HepG2 (cell line): ENCODE measurements around the gene MARVELD3. TPM values are rescaled to one million over a fixed set of nuclear protein-coding genes. Genes with fewer than 3 reads are reported as not detected.

Experiments
- ATAC-seq: fragments of 200-7000 bp; cut with Tn5 transposase; 3 replicates; pipeline ENCODE4 v1.9.1; 2020; ENCODE audit warnings: mild to moderate bottlenecking, moderate library complexity
- BruUV-seq: library from RNA; stranded (reverse); fragments of 400-500 nt; replicated peaks from 2 replicates; lab custom pipeline; 2021; lab: Mats Ljungman, UMichigan
- CTCF ChIA-PET: fragments of 300-600 bp; formaldehyde crosslinking; extraction: SDS; loops from one replicate; lab custom pipeline; 2021; ENCODE audit warnings: low total read pairs, inconsistent platforms, low intra/inter-chr PET ratio; lab: Yijun Ruan, JAX
- POLR2A ChIA-PET: fragments of 350-600 bp; sonication (Branson Sonifier 250); formaldehyde crosslinking; loops from one replicate; lab custom pipeline; 2020; ENCODE audit warnings: antibody characterized with exemption, inconsistent platforms; lab: Yijun Ruan, JAX
- DNase-seq: peaks from one replicate; pipeline ENCODE4 v3.0.0-alpha.2; 2015; ENCODE audit warnings: low spot score
- FAIRE-seq: peaks from 3 replicates; lab custom pipeline; 2011; peaks lifted over from hg19 to GRCh38; lab: Jason Lieb, UNC
- H2AFZ ChIP-seq: one replicate; pipeline ENCODE4 v1.6.1; 2011; ENCODE audit warnings: low read length, inconsistent platforms
- H3K27ac ChIP-seq: fragments of 300-600 bp; 3 replicates; pipeline ENCODE4 v1.8.0; 2011; ENCODE audit warnings: mixed run types, mild to moderate bottlenecking, mixed read lengths, low read length, inconsistent platforms; ENCODE audit not compliant: insufficient read depth; ENCODE audit errors: extremely low read length
- H3K27me3 ChIP-seq, 2 experiments: fragments of 200-600 bp in 1 of 2; 2 replicates in 1 of 2; 3 replicates in 1 of 2; pipeline versions ENCODE4 v1.6.0 to v1.8.0; 2011; ENCODE audit warnings: low read length in 2 of 2, mild to moderate bottlenecking in 2 of 2, moderate library complexity in 2 of 2, inconsistent platforms in 1 of 2; ENCODE audit not compliant: insufficient read depth in 2 of 2, control insufficient read depth in 1 of 2
- H3K36me3 ChIP-seq, 2 experiments: fragments of 200-600 bp in 1 of 2; replicated peaks in 1 of 2; 2 replicates in 1 of 2; 3 replicates in 1 of 2; pipeline versions ENCODE4 v1.5.1 to v1.8.0; 2011; ENCODE audit warnings: low read length in 2 of 2, inconsistent platforms in 1 of 2; ENCODE audit not compliant: insufficient read depth in 2 of 2, control insufficient read depth in 1 of 2
- H3K4me1 ChIP-seq: 2 replicates; pipeline ENCODE4 v1.5.1; 2012; ENCODE audit warnings: low read length, inconsistent platforms; ENCODE audit not compliant: insufficient read depth
- H3K4me2 ChIP-seq: 2 replicates; pipeline ENCODE4 v1.6.0; 2011; ENCODE audit warnings: low read depth, low read length, inconsistent platforms
- H3K4me3 ChIP-seq, 3 experiments: fragments of 200-600 bp in 1 of 3; sonication (generic), shearing (Covaris generic) in 1 of 3; replicated peaks in 1 of 3; 2 replicates each; pipeline ENCODE4 v1.5.1; 2011 to 2016; ENCODE audit warnings: low read length in 3 of 3, inconsistent platforms in 2 of 3, low read depth in 2 of 3, mild to moderate bottlenecking in 2 of 3, control low read depth in 1 of 3, mixed read lengths in 1 of 3; ENCODE audit not compliant: insufficient read depth in 1 of 3
- H3K79me2 ChIP-seq: one replicate; pipeline ENCODE4 v1.6.1; 2011; ENCODE audit warnings: low read length, inconsistent platforms; ENCODE audit not compliant: insufficient read depth
- H3K9ac ChIP-seq: 2 replicates; pipeline ENCODE4 v1.6.0; 2011; ENCODE audit warnings: mild to moderate bottlenecking, low read depth, low read length, inconsistent platforms; ENCODE audit not compliant: insufficient read depth
- H3K9me3 ChIP-seq: 2 replicates; pipeline ENCODE4 v1.5.1; 2012; ENCODE audit warnings: mild to moderate bottlenecking, low read length
- H4K20me1 ChIP-seq: 2 replicates; pipeline ENCODE4 v1.6.0; 2011; ENCODE audit warnings: inconsistent platforms, mild to moderate bottlenecking, low read length, moderate library complexity; ENCODE audit not compliant: insufficient read depth
- E2F1 ChIP-seq: sonication (generic); formaldehyde crosslinking; IDR thresholded peaks from 2 replicates; pipeline ENCODE4 v1.5.0; 2020; ENCODE audit warnings: missing genetic modification reagents
- KAT8 ChIP-seq: IDR thresholded peaks from 2 replicates; pipeline ENCODE4 v1.6.1; 2016; ENCODE audit warnings: missing genetic modification reagents, missing compliant biosample characterization
- KLF11 ChIP-seq: IDR thresholded peaks from 2 replicates; pipeline ENCODE4 v1.6.1; 2016; ENCODE audit warnings: missing compliant biosample characterization
- PRMT3 ChIP-seq: sonication (generic); formaldehyde crosslinking; IDR thresholded peaks from 2 replicates; pipeline ENCODE4 v1.8.1; 2022; ENCODE audit warnings: low read depth, mild to moderate bottlenecking, moderate library complexity, missing genetic modification reagents, borderline replicate concordance
- REPIN1 ChIP-seq: sonication (generic); formaldehyde crosslinking; IDR thresholded peaks from 2 replicates; pipeline ENCODE4 v1.8.0; 2022; ENCODE audit warnings: missing genetic modification reagents, low read depth, mild to moderate bottlenecking, borderline replicate concordance
- SAFB2 ChIP-seq: sonication (generic); formaldehyde crosslinking; IDR thresholded peaks from 2 replicates; pipeline ENCODE4 v1.5.1; 2020; ENCODE audit warnings: missing genetic modification reagents, low read depth, mild to moderate bottlenecking, borderline replicate concordance
- ZBTB40 ChIP-seq, 2 experiments: fragments of 450-650 bp in 1 of 2; sonication (generic) in 1 of 2; formaldehyde crosslinking in 1 of 2; IDR thresholded peaks; 2 replicates each; pipeline versions ENCODE4 v1.6.1 to v1.8.0; 2016 to 2022; ENCODE audit warnings: antibody characterized with exemption in 1 of 2, mild to moderate bottlenecking in 1 of 2, missing genetic modification reagents in 1 of 2
- ZFP91 ChIP-seq: sonication (generic); formaldehyde crosslinking; IDR thresholded peaks from 2 replicates; pipeline ENCODE4 v1.9.0; 2022; ENCODE audit warnings: missing genetic modification reagents, mild to moderate bottlenecking, borderline replicate concordance
- ZNF362 ChIP-seq: sonication (generic); formaldehyde crosslinking; IDR thresholded peaks from 2 replicates; pipeline ENCODE4 v1.4.0; 2020; ENCODE audit warnings: missing genetic modification reagents, mild to moderate bottlenecking, borderline replicate concordance
- ZNF550 ChIP-seq: sonication (generic); formaldehyde crosslinking; IDR thresholded peaks from 2 replicates; pipeline ENCODE4 v1.4.0; 2020; ENCODE audit warnings: mild to moderate bottlenecking, missing genetic modification reagents, borderline replicate concordance
- WGBS: methylation state at CpG from one replicate; pipeline ENCODE4 v1.1.6; 2017; ENCODE audit warnings: low lambda C conversion rate; 5-methylcytosine and 5-hydroxymethylcytosine counted together
- in situ Hi-C: cut with HindIII; loops from 2 replicates; pipeline ENCODE4 v1.10.0; 2017; ENCODE audit warnings: low pct_unique_long_range_greater_than_20kb; ENCODE audit not compliant: extremely low pct_ligation_motif_present
- intact Hi-C: fragments of 100-400 bp; cut with micrococcal nuclease; formaldehyde crosslinking; loops from one replicate; pipeline ENCODE4 v1.10.0; 2022; ENCODE audit not compliant: unreplicated experiment
- polyA plus RNA-seq, 8 experiments: library from polyadenylated mRNA; depleted of rRNA in 3 of 8; stranded (reverse) in 7 of 8; unstranded in 1 of 8; fragments of >200 nt; fragmentation: Illumina TruSeq in 4 of 8; extraction: Trizol in 4 of 8; gene quantifications; 2 replicates each; pipeline versions ENCODE4 v1.2.1 to v1.2.3, GENCODE V29; 2011 to 2016; ENCODE audit warnings: low read depth in 4 of 8, missing spikeins in 1 of 8, mixed read lengths in 1 of 8; ENCODE audit not compliant: insufficient read depth in 1 of 8
- total RNA-seq, 5 experiments: library from RNA; depleted of rRNA; stranded (reverse); fragments of >200 nt; fragmentation: Illumina TruSeq; extraction: Trizol; gene quantifications; 2 replicates each; pipeline ENCODE4 v1.2.3, GENCODE V29; 2016; ENCODE audit warnings: low read depth in 1 of 5

The MARVELD3 gene
- total and polyA plus RNA-seq, 2 of the 13 experiments (the other 11 are each of a cell fraction or from before 2014, with no cell fraction given): 4.8 to 5.6 TPM

- CTCF ChIA-PET: no interaction called here
- intact Hi-C loops (loop anchor here (2.0 kb wide), 1 partner anchor 123 kb away; no protein-coding TSS in a partner anchor), in situ Hi-C loops (no loop called here)
- Histone ChIP-seq H2AFZ (peak overlapping the region; percentile 43), H3K4me1 (peaks cover 36% of the 10 kb centered on the region), H3K9me3 (no peaks in the 10 kb centered on the region), H3K4me3 (peak overlapping the region in 2 of 3 experiments; percentile 33; a peak in 3 of 6 replicates), H3K9ac (no peak overlapping the region), H3K27ac (peak overlapping the region; percentile 23), H4K20me1 (no peaks in the 10 kb centered on the region), H3K79me2 (no peaks in the 10 kb centered on the region), H3K27me3 (peaks cover 0 to 2% of the 10 kb centered on the region in 2 experiments; a peak in 1 of 5 replicates), H3K36me3 (no peaks in the 10 kb centered on the region), H3K4me2 (peak overlapping the region; percentile 59)
- DNase-seq (peak; percentile 72), FAIRE-seq (peak; percentile 91), ATAC-seq (peak; percentile 84)
- no TSS peak for BruUV-seq
- 4% methylated on average over 3 of the region's 3 CpGs for WGBS
- POLR2A ChIA-PET: interaction anchor here (1.4 kb wide), 1 partner anchor 59 kb away, joined by 5 read pairs; no protein-coding TSS in a partner anchor
- TF ChIP-seq KAT8 (CRISPR knock-in tag): no peak
- TF ChIP-seq PRMT3 (CRISPR knock-in tag): no peak
- no peak for TF ChIP-seq E2F1 (CRISPR knock-in tag)
- no peak for TF ChIP-seq ZBTB40 (IDR thresholded peaks at IDR 0.05)
- TF ChIP-seq ZBTB40 (CRISPR knock-in tag; IDR thresholded peaks at IDR 0.05): peak; percentile 97
- TF ChIP-seq ZNF550 (CRISPR knock-in tag): no peak
- TF ChIP-seq ZNF362: no peak
- TF ChIP-seq KLF11 (CRISPR knock-in tag): no peak
- no peak for TF ChIP-seq SAFB2 (CRISPR knock-in tag)
- peak; percentile 52; the same call in 1 of the 2 replicates for TF ChIP-seq REPIN1 (CRISPR knock-in tag)
- no peak for TF ChIP-seq ZFP91 (CRISPR knock-in tag)
Observed at GRCh38 chr16:71623597-71623996, 2.4 kb upstream of the MARVELD3 start.
